ENCODE data around the gene PFN1.
A peak's percentile ranks its signal among the peaks of the same experiment; 100 is the strongest.

GRCh38 chr17:4939796-4940554 lies 8.4 kb downstream of the PFN1 start, which contains the start of the genes RNF167 and SLC25A11:
- TF ChIP-seq, protein P1, sequence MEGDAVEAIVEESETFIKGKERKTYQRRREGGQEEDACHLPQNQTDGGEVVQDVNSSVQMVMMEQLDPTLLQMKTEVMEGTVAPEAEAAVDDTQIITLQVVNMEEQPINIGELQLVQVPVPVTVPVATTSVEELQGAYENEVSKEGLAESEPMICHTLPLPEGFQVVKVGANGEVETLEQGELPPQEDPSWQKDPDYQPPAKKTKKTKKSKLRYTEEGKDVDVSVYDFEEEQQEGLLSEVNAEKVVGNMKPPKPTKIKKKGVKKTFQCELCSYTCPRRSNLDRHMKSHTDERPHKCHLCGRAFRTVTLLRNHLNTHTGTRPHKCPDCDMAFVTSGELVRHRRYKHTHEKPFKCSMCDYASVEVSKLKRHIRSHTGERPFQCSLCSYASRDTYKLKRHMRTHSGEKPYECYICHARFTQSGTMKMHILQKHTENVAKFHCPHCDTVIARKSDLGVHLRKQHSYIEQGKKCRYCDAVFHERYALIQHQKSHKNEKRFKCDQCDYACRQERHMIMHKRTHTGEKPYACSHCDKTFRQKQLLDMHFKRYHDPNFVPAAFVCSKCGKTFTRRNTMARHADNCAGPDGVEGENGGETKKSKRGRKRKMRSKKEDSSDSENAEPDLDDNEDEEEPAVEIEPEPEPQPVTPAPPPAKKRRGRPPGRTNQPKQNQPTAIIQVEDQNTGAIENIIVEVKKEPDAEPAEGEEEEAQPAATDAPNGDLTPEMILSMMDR (IDR thresholded peaks at IDR 0.05): no peak
- TF ChIP-seq POLR2A (IDR thresholded peaks at IDR 0.05) (peak in 1 of 4 donors; percentile 34), EP300 (IDR thresholded peaks at IDR 0.05) (no peak)
